NCI-H526 treated with DMSO at 0.1 percent for 48 hours (cell line): ENCODE results near the gene PLA2R1.

ENCODE experiments used
- DNase-seq: peaks from one replicate; lab custom pipeline; 2025; lab: John Stamatoyannopoulos, UW

PLA2R1 gene

DNA sequence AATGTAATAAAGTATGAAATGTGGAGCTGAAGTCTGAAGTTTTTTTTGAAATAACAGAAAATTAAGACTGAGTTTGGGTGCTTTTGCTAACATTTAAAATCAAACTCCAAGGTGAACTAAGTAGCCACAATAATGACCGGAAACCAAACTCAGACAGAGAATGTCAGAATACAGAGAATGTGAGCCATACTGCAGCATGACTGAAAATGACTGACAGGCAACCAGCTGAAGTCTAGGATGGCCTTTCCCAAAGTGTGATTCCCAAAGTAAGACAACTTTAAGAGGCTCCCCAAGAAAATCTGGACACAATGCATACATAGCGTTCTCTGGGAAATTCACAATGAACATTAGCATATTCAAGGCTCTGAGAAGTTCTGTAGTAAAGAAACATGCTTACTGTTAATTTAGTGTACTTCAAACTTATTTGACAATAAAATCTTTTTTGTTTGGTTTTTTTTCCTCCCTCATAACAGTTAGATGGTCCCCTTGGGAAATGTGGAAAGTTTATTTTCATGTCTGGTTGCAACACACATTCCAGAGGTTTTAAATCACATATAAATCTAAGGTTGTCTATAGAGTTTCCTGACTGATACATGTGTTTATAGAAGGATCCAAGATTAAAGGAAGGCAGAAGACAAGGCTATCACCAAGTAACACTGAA is 28.6 kb downstream of the PLA2R1 start:
- no peak for DNase-seq

DNA sequence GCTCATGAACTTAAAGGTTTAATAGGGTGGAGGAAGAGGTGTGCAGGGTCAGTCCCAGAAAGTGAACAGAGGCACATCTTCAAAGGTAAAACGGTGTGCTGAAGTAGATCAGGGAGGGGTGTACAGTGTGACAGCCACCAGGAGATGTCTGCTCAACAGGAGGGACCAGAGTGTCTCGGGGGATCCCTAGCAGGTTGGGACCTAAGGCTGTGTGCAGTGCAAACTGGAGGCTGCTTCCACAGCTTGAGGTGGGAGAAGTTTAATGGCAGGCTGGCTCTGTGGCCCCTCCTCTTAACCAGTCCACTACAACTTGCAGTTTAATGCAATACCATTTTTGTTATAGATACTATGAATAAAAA is 33.2 kb downstream of the PLA2R1 start:
- DNase-seq = no peak

DNA sequence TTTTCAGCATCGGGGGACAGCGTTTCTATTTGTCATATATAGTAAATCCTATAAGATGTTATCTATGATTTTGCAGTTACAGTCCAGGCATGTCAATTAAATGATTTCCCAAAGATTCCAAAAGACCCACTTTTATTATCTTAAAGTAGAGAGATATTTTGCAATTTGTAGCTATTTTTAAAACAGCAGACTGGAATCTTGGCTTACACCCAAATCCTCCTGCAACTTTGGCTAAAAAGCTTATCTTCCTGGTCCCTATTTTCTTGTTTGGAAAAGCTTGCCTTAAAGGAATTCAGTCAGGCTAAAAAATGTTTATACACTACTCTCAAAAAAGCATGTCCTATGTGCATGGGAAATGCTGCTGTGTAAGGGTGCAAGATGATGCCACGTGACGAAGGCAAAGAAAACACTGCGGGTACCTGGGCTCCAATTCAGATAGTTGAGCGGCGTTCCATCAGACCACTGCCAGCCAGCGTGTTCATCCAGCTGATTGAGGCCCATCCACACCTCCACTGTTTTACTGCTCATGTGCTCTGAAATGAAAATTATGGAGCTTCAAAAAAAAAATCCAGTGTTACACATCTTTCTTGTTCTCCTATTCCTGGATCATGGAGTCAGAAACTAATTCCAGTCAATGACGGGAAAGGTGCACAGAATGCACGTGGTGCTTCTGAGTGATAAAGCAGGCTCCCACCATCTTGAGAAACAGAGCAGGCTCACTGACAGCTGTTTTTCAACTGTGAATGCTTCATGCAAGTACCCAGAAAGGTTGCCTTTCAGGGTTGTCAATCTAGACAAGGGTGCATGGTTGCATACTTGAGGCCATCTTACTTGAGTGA is 33.8 kb downstream of the PLA2R1 start:
- DNase-seq = no peak

DNA sequence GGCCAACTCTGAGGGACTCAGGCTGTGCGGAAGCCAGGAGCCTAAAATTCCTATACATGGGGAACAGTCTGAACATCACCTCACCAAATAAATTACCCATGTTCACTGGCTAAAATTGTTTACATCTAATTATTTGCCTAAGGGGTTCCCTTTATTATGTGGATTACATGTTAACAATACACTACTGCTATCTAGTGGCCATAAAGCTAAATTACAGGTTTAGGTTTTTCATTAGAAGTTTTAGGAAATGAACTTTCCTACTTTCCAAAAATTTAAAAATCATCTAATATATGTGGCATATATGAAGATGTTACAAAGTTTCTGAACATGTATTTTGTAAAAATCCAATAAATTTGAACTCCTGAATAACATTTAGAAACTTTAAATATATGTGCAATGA is 40.3 kb downstream of the PLA2R1 start:
- no peak for DNase-seq

DNA sequence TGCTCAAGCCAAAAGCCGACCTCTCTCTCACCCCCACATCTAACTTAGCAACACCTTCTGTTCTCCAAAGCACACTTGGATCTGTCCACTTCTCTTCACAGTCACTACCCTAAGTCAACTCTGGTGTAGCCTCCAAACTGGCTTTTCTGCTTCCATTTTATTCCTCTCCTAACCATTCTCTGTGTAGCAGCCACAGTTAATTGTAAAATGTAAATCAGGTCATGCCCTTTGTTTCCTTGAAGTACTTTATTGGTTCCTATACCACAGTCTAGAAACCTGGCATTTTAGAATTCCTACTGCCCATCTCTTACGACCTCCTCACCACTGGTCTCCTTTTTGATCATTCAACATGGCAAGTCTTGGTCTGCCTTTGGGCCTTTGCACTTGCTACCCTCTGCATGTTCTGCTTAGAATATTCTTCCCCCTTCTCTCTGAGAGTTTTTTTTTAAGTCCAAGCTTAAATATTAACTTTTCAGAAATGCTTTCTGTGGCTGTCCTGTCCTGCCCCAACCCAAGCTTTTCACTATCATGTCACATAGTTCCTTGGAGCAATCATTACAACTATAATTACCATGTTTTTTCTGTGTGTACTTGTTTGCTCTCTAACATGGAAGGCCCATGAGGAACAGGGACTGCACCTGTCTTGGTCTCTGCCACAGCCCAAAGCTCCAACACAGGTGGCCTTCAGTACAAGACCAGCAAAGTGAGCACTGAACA is 42.9 kb downstream of the PLA2R1 start:
- no peak for DNase-seq

DNA sequence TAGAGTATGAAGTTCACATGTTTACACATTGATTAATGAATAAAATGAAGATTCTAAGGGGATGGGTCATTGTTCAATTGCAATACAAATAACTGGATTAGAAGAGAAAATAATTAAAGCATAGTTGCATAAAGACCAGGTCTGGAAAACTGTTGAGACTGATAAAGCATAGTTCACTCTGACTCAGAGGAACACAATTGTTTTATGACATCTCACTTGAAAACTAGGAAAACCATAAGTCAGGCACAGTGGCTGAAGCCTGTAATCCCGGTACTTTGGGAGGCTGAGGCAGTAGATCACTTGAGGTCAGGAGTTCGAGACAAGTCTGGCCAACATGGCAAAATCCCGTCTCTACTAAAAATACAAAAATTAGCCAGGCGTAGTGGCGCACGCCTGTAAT is 46.7 kb downstream of the PLA2R1 start:
- no peak for DNase-seq

DNA sequence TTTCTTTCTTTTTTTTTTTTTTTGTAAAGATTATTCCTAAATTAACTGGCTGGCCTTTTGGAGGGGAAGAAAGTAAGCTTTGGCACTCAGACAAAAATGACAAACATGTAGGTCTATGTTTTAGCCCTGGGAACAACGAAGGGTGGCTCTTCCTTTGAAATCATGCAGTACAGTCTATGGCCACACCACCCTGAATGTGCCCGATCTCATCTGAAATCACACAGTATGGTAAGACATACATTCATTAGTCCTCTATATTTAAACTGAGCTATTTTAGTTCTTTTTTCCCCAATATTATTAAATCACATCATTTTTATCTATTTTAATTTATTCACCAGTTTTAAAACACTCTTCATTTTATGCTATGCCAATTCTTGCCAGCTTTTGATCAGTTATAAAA is 48.2 kb downstream of the PLA2R1 start:
- no peak for DNase-seq

DNA sequence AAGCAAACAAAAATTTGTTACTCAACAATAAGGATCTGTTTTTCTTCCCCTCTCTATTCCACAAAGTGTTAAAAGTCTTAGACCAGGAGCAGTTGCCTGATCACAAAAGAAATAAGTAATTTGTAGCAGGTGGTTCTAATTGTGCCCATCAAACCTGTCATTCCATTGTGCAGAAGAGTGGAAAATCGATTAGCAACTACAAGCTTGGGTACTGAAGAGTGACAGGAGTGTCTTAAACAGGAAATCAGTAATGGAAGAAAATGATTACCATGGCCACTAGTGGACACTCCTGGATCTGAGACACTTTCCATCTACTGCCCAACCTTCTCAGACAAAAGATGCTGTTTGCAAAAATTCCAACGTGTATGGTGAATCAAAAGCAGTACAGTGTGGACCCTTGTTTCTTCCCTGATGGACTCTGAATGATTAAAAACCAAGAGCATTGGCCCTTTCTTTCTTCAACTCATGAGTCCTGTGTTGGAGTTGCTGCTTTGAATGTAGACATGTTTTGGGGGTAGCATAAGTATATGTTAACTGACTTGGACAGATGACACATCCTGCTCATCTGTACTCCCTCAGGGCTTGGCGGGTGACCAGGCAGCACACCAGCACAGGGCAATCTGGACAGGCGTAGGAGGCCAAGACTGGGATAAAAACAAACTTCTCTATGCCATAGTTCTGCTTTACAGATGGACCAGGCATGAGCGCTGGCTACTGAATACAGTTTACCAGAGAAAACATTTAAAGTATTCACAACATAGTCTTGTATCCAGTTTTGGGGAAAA is 51.9 kb downstream of the PLA2R1 start:
- no peak for DNase-seq

DNA sequence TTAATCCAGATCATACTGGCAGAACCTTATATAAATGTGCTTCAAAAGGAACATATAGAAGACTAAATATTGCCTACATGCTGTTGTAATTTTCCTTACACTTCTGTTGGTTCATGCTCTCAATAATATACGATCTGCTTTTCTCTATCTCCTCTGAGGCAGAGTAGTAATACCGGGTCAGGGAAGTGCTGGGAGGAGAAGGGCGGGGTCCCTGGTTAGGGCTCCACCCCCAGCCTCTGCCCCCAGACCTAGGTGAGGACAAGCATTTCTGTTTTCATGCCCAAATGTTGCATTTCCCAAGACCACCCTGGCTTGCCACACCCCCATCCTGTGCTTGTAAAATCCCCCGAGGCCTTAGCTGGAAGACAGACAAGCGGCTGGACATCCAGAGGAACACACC is 55.3 kb downstream of the PLA2R1 start:
- DNase-seq = no peak

DNA sequence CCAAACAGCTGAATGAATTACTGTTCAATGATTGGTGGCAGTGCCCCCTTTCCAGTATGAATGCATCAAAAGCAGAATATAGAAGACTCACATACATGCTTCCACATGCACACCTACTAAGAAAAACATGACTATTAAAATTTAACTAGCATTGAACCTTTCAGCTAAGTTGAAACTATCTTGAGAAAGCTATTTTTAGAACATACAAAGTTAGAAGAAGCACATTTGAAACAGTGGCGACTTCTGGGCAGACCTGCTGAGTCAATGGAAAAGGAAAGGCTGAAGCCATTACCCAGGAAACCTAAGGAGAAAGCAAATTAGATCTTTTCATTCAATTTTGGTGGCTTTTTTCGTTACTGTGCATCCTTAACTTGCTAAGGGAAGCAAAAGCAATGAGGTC is 55.9 kb downstream of the PLA2R1 start:
- DNase-seq = no peak

DNA sequence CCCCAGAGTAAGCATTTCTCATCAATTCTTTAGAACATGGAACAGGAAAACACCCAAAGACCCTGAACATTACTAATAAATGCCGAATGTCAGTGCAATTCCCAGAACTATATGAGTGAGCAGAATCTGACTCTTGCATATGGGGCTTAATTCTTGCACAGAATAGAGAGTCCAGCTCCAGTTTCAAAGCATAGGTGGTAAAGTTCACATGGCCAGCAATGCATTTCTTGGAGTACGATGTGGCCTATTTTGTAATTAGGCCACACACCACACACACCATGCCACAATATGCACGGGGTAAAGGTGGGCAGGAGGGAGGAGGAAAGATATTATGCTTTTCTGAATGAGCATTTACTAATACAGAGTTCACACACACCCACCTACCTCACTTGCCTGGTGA is 56.5 kb downstream of the PLA2R1 start:
- DNase-seq = no peak

DNA sequence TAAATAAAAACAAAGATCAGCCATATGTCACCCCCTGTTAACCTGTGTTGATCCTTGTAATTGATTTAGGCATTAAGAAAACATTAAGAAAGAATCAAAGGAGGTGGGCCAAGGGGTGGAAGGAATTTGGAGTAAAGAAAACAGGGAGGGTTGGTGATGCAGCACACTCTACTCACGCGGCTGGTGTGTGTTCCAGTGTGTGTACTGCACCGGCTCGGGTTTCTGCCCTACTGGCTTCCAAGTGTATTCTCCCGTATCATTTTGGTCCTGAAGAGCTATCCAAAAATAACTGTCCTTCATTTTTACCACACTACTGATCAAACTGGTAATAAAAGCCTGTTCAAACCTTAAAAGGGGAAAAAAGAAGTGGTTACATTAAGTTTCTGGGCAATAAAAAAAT is 56.9 kb downstream of the PLA2R1 start:
- DNase-seq = no peak

DNA sequence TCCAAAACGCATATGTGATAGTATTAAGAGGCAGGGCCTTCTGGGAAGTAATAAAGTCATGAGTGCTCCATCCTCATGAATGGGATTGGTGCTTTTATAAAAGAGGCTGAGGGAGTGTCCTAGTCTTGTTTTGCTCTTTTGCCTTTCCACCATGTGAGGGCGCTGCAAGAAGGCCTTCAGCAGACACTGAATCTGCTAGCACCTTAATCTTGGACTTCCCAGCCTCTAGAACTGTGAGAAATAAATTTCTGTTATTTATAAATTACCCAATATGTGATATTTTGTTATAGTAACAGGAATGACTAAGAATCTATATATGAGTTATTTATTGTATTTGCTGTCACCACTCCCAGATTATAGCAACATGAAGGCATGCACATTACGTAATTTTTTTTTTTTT is 63.5 kb downstream of the PLA2R1 start:
- no peak for DNase-seq

DNA sequence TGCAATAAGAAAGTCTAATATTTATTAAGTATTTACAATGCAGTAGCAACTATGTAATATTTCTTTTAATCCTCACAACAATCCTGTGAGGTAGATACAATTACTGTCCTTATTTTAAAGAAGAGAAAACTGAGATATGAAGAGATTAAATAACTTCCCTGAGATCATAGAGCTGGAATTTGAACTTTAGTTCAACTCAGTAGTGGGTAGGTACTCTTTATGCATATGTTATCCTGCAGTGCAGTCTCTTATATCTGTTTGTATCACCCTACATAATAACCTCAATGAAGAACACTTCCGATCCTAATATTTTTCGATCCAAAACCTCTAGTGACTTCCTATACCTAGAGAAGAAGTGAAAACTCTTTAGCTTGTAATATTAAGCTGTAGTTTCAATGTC is 64.2 kb downstream of the PLA2R1 start:
- DNase-seq = no peak

DNA sequence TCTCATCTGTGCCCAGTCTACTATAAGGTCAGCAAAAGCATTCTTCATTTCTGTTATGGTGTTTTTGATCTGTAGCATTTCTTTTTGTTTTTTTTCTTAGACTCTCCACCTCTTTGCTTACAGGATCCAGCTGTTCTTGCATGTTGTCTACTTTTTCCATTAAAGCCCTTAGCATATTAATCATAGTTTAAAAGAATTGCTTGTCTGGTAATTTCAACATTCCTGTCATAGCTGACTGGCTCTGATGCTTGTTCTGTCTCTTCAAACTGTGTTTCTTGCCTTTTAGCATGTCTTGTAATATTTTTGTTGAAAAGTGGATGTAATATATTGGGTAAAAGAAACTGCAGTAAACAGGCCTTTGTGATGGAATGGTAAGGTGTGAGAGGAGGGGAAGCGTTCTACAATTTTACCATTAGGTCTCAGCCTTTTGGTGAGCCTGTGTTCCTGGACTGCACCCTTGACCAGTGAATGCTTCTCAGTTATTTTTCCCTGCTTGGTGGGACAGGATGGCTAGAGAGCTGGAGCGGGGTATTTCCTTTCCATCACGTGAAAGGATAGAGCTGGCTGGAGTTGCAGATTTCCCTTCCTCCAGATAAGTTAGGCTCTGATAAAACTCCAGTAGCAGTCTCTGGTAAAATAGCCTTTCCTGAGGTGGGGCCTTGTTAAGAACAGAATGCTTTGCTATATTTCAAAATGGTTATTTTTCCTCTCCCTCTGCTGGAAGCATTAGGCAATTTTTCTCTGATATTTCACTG is 65.4 kb downstream of the PLA2R1 start:
- no peak for DNase-seq

DNA sequence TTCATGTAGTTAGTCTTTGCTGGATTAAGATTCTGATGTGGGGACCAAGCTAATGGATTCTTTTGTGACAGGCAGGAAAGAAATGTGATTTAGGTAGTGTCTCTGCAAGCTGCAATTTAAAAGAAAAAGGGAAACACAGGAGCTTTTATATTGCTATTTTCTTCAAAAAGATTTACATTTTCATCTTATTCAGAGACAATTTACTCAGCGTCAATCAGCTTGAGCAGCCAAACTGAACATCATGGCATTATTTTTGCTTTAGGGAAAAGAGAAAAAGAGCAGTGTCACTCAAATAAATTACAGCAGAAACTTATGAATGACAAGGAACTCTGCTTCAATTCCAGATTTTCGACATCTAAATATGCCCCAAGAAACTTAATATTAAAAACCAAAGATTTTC is 67.4 kb downstream of the PLA2R1 start:
- DNase-seq = no peak

DNA sequence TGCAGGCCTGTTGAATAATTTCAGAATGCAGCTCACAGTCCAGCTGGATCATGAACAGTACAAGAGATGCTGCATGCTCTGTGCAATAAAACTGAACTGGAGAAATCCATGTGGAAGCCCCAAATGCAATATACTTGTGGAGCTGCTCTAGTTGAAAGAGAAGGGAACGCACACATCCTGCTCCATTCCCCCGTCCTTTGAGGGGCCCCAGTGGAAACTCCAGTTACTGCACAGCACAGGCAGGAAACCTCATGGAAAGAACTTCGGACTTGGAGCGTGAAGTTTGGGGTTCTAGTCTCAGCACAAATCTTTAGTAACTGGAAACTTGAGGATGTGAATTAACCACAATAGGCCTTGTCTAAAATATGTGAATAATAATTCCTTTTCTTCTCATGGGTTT is 73.2 kb downstream of the PLA2R1 start:
- no peak for DNase-seq

DNA sequence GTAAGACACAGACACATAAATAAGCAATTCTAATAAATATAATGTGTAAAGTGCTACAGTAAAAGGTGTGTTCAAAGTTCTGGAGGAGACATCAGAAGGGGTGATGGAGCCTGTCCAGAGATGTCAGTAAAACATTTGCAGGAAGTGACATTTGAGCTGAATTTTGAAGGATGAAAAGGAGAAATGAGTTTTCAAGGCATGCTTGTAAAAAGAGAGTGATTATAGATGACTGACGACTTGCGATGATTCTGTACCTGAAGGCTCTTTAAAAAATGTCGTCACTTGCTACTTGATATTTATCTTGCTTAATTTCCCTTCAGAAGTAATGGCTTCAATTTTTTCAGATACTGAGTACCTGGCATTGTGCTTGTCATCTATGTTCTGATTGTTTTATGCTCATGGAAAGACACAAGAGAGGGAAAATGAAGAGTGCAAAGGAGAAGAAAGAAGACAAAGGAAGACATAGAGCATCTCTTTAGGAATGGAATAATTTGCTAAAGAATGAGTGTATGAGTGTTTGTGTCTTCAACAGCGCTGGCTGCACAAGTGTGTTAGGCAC is 73.9 kb downstream of the PLA2R1 start:
- DNase-seq = no peak

DNA sequence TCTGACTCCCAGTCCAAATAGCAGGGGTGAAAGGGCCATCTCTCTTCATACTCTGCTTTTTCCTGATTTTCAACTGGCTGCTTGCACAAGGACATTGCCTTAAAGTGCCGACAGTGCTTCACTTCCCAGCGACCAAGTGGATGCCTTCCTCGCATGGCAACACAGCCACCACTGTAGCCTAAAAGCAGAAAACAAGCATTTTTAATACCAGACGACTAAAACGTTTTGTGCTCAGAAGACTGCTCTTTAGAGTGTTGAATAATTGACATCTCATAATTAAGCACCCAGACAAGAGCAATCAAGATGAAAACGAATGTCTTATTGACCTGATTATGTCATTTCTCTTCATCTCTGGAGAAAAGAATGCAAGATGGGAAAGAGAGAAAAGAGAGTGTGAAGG is 75.2 kb downstream of the PLA2R1 start:
- DNase-seq = no peak

DNA sequence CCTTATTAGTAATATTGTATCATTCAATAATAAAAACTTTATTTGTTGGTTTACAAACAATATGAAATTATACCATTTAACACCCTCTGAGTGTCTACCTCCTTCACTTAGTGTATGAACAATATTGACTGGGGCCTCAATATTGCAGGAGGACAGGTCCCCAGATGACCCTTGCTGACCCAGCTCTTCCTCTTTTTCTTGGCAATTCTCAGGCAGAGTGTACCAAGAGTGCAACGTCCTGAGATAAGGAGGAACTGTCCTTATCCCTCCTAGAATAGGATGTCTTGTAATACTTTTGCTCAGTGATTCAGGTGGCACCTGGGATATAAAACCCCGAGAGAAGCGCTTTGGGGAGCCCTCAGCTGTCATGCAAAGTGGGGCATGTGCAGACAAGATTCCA is 76.8 kb downstream of the PLA2R1 start:
- DNase-seq = no peak

DNA sequence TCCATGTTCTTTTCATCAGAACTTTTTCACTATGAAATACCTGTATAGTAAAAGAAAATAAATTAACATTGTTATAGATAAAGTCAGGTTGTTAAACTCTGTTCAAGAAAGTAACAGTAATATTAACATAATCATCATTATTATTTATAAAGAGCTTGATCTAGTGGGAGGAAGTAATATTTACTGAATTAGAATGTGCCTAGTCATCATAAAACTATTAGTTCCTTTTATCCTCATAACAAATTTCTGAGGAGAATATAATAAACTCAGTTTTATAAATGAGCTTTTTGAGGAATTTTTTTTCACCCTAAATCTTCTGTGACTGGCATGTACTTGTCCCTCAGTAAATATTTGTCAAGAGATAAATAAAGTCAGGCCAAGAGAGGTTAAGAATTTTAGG is 78.4 kb downstream of the PLA2R1 start:
- no peak for DNase-seq
